H54 (cell line): Measurements from ENCODE around the gene NBAS.
"Not testable (repeated sequence)": the region's sequence is repeated elsewhere in the genome, so short reads cannot be mapped to it uniquely, and the experiment has no call there.

Experiments used
- DNase-seq: peaks from one replicate; pipeline ENCODE4 v3.0.0; 2011; ENCODE audit warnings: low spot score, mixed read lengths; ENCODE audit not compliant: insufficient read length
- FAIRE-seq: peaks from 3 replicates; lab custom pipeline; 2011; peaks lifted over from hg19 to GRCh38; lab: Jason Lieb, UNC
- POLR2A ChIP-seq: IDR thresholded peaks from 2 replicates; pipeline ENCODE4 v1.6.1; 2011; ENCODE audit warnings: low read depth, mild to moderate bottlenecking, low read length

Gene NBAS

GRCh38 chr2:15429032-15429431 lies 132.1 kb downstream of the NBAS start:
- TF ChIP-seq POLR2A: no peak
- DNase-seq: no peak
- FAIRE-seq: no peak

GRCh38 chr2:15427987-15428386 lies 133.1 kb downstream of the NBAS start:
- DNase-seq (no peak), FAIRE-seq (no peak)
- TF ChIP-seq POLR2A: no peak

GRCh38 chr2:15426606-15427005 lies 134.5 kb downstream of the NBAS start:
- TF ChIP-seq POLR2A: no peak
- no peak for DNase-seq
- FAIRE-seq: no peak

- DNase-seq (no peak), FAIRE-seq (no peak)
- TF ChIP-seq POLR2A: no peak
Observed at GRCh38 chr2:15425712-15426111, 135.4 kb downstream of the NBAS start.

- FAIRE-seq (no peak), DNase-seq (no peak)
- TF ChIP-seq POLR2A: no peak
Observed at GRCh38 chr2:15421753-15422152, 139.4 kb downstream of the NBAS start.

GRCh38 chr2:15415748-15416147 lies 145.4 kb downstream of the NBAS start:
- no peak for DNase-seq
- FAIRE-seq: no peak
- TF ChIP-seq POLR2A: no peak

- TF ChIP-seq POLR2A: no peak
- DNase-seq (no peak), FAIRE-seq (no peak)
Observed at GRCh38 chr2:15412779-15413178, 148.4 kb downstream of the NBAS start.

- FAIRE-seq: no peak
- TF ChIP-seq POLR2A: no peak
Observed at GRCh38 chr2:15412309-15412708, 148.8 kb downstream of the NBAS start.

GRCh38 chr2:15410884-15411283 lies 150.2 kb downstream of the NBAS start:
- FAIRE-seq: no peak
- no peak for DNase-seq
- TF ChIP-seq POLR2A: no peak

More at GRCh38 chr2:15412309-15412708, 148.8 kb downstream of the NBAS start:
- DNase-seq: no peak

- DNase-seq: no peak
- no peak for FAIRE-seq
- TF ChIP-seq POLR2A: no peak
Observed at GRCh38 chr2:15408759-15409158, 152.4 kb downstream of the NBAS start.

GRCh38 chr2:15407666-15408065 lies 153.5 kb downstream of the NBAS start:
- DNase-seq (no peak), FAIRE-seq (no peak)
- no peak for TF ChIP-seq POLR2A

- not testable (repeated sequence) for FAIRE-seq, DNase-seq
Observed at GRCh38 chr2:15404511-15404910, 156.6 kb downstream of the NBAS start.

- no peak for FAIRE-seq
- TF ChIP-seq POLR2A: no peak
- no peak for DNase-seq
Observed at GRCh38 chr2:15400240-15400826, 160.8 kb downstream of the NBAS start.

- DNase-seq: no peak
- no peak for TF ChIP-seq POLR2A
- FAIRE-seq: no peak
Observed at GRCh38 chr2:15399241-15399640, 161.9 kb downstream of the NBAS start.

GRCh38 chr2:15391751-15392150 lies 169.4 kb downstream of the NBAS start:
- DNase-seq: no peak
- TF ChIP-seq POLR2A: no peak
- FAIRE-seq: no peak
